GM12872 (cell line): ENCODE measurements around the gene FOLR2.

ENCODE experiments used
- TF ChIP-seq, protein P1 (sequence below): IDR thresholded peaks from 3 replicates; pipeline ENCODE4 v1.5.1; 2011; ENCODE audit warnings: low read depth, mild to moderate bottlenecking, low read length, moderate library complexity; ENCODE audit not compliant: insufficient read depth

Gene FOLR2

GRCh38 chr11:72239313-72239848 is 22.8 kb downstream of the FOLR2 start:
- TF ChIP-seq, protein P1, sequence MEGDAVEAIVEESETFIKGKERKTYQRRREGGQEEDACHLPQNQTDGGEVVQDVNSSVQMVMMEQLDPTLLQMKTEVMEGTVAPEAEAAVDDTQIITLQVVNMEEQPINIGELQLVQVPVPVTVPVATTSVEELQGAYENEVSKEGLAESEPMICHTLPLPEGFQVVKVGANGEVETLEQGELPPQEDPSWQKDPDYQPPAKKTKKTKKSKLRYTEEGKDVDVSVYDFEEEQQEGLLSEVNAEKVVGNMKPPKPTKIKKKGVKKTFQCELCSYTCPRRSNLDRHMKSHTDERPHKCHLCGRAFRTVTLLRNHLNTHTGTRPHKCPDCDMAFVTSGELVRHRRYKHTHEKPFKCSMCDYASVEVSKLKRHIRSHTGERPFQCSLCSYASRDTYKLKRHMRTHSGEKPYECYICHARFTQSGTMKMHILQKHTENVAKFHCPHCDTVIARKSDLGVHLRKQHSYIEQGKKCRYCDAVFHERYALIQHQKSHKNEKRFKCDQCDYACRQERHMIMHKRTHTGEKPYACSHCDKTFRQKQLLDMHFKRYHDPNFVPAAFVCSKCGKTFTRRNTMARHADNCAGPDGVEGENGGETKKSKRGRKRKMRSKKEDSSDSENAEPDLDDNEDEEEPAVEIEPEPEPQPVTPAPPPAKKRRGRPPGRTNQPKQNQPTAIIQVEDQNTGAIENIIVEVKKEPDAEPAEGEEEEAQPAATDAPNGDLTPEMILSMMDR = no peak

DNA sequence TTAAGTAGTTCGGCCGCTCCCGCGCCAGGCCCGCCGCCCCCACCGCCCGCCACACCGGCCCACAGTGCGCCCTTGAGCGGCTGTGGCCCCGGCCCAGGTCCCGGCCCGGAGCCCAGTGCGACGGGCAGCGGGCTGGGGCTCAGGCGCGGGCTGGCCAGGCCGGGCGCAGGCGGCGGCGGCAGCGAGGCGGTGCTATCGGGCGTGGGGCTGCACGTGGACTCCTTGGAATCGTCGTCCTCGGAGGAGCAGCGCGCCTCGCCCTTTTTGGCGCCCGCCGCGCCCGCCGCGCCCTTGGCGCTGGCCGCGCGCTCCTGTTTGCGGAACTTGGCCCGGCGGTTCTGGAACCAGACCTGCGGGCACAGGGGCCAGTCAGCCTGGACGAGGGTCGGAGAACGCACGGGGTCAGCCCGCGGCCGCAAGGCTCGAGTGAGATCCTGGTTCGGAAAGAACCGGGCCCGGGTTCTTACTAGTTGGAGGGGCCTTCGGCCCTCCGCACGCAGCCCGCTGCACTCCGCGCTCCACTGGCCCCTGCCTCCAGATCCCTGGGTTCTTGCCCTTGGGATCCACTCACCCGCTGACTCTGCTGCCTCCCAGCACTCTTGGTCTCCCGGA is 23.4 kb downstream of the FOLR2 start:
- TF ChIP-seq, protein P1 = no peak

DNA sequence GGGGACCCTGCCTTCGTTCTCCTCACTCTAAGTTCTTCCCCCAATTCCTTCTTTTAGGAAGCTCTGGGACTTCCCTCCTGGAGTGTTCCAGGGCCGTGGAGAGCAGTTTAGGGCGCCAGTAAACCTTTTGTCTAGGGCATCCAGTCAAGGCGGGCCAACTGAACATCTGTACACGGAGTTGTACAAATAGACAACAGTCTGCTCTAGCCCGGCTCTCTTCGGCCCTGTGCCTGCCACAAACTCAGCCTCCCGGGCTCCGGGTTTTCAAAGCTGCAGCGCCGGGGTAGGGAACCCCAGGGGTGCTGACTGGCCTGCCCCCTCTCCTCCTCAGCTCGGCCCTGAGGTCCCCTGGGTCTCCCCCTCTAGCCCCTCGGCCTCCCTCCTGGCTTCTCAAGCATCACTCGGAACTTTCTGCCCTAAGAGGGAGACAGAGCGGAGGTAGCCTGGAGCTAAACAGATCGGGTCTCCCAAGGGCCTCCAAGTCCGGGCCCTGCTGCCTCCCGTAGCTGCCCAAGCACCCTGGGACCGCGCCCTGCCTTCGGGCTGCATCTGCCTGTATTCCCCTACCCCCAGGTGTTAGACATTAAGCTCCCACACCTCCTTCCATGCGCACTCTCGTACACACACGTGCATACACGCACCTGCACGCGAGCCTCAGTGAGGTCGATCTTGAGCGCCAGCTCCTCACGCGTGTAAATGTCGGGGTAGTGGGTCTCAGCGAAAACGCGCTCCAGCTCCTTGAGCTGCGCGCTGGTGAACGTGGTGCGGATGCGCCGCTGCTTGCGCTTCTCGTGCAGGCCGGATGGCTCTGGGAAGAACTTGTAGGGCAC is 24.1 kb downstream of the FOLR2 start:
- TF ChIP-seq, protein P1 = no peak

GRCh38 chr11:72241291-72241781 is 24.7 kb downstream of the FOLR2 start:
- TF ChIP-seq, protein P1 = no peak

GRCh38 chr11:72242141-72242540 is 25.5 kb downstream of the FOLR2 start:
- TF ChIP-seq, protein P1 = no peak

DNA sequence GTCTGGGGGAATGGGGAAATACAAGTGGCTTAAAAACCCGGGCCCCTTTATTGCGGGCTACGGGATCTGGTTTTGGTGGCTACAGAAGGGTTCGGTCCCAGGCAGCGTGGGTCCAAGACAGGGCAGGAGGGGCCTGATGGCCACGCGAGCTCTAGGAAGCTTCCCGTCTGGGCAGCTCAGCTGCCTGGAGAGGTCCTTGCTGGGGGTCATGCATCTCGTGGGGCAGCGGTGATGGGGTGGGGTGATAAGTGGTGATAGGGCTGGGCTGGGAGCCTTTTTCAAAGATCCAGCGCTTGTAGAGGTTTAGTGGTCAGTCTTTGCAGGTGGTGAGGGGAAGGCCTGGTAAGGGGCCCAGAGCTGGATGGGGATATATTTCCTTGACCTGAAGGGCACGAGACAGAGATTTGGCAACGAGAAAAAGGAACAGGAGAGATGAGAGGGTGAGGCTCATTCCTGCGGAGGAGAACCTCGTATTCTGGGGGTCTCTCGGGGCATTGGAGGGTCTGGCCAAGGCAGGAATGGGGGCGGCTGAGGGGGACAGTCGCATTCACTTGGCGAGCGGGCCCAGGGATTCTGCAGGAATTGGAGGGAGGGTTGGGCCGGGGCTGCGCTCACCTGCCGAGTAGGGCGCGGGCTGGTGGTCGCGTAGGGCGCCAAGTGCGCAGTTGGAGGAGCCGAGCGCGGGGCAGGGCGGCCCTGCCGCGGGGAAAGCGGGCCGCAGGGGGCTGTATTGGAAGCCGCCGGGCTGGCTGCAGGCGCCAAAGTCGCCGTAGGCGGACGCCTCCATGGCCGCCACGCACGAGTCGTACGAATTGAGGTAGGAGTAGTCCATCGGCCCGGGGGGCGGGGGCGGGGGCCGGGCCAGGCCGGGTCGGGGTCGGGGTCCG is 26.8 kb downstream of the FOLR2 start:
- TF ChIP-seq, protein P1 = no peak

DNA sequence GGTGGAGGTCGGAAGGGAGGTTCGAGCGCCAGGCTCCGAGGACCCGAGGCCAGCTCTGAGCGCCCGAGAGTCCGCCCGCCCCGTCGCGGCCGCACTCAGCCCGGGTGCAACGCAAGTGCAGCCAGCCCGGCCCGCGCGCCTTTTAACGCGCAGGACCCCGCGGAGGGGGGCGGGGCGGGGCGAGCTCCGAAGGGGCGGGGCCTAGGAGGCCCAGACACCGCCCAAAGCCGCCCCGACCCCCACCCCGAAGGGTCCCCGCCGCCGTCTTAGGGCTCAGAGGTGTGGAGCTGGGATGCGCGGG is 27.4 kb downstream of the FOLR2 start, which contains the start of gene PHOX2A:
TSS of gene PHOX2A (minus strand) at position 117 of the 301 bp plus-strand sequence. CDS start 172 bp downstream, outside the sequence.
- TF ChIP-seq, protein P1 = no peak
